ENCODE measurements around the gene HABP2.

GRCh38 chr10:113518415-113518814 lies 34.4 kb upstream of the HABP2 start:
- TF ChIP-seq POLR2AphosphoS5 (IDR thresholded peaks at IDR 0.05; ENCODE audit: low read depth, low read length) = no peak
- TF ChIP-seq MXI1 (IDR thresholded peaks at IDR 0.05; ENCODE audit: low read depth, low read length) = no peak
- TF ChIP-seq CTCF (IDR thresholded peaks at IDR 0.05) = no peak
- no peak for TF ChIP-seq PBX3 (IDR thresholded peaks at IDR 0.05)
- TF ChIP-seq MAX (IDR thresholded peaks at IDR 0.05; ENCODE audit: low read depth) = no peak
- TF ChIP-seq TAF1 (IDR thresholded peaks at IDR 0.05; ENCODE audit: borderline replicate concordance, low read depth, low read length) = no peak
- no peak for TF ChIP-seq REST (IDR thresholded peaks at IDR 0.05; ENCODE audit: low read depth, low read length)
- no peak for TF ChIP-seq SMC3 (IDR thresholded peaks at IDR 0.05; ENCODE audit: low read depth, low read length)
- TF ChIP-seq USF2 (IDR thresholded peaks at IDR 0.05; ENCODE audit: borderline replicate concordance, low read depth, low read length) = no peak

Data from SK-N-SH (cell line).